Activated T-helper 1 cell treated with anti-CD3 and anti-CD28 coated beads, Interleukin-2, amount 50 U/mL, for 16 hours (primary cell): Measurements from ENCODE around the gene NAXD.
A peak's percentile ranks its signal among the peaks of the same experiment; 100 is the strongest.
"Not testable (repeated sequence)": the region's sequence is repeated elsewhere in the genome, so short reads cannot be mapped to it uniquely, and the experiment has no call there.

Source experiments
- DNase-seq, 2 donors: peaks; one replicate each; pipeline ENCODE4 v3.0.0-alpha.2; 2020; ENCODE audit warnings: low read depth in 1 of 2, low spot score in 1 of 2

Gene NAXD

DNA sequence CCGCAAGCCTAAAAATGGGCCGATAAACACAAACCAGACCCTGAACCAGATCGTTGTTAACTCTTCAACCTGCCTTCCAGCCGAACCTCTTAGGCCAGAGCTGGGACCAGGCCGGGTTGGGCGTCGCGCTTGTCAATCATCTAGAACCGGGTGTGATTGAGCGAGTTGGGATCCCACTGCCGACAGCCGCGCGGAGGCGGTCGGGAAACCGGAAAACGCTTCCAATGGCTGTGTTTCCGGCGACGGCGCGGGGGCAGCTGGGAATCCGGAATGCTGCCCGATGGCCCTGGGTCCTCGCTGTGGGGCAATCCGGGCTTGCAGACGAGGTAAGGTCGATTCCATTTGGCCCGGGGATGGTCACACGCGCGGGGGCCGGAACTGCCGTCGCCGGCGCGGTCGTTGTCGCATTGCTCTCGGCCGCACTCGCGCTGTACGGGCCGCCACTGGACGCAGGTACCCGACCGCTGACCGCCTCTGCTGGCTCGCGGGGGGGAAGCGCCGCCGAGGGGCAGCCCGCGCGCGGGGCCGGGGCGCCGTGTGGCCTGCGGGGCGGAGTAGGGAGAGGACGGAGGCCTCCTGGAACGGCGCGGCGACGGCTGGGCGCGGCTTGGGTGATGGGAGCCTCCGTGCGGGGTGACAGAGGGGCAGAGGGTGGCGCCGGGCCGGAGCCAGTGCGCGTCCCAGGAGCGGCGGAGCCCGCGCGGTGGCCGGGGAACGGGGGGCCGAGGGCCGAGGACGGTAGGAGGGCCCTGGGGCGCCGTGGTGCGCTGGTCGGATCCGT, at the start of gene NAXD:
NAXD (plus strand) TSS at position 224 of the 781 bp plus-strand sequence; CDS start at position 281, 57 bp downstream.
- DNase-seq = peak; percentile 52

- no peak for DNase-seq
These were observed 49.2 kb upstream of the NAXD start for GRCh38 chr13:110566171-110566570.

- DNase-seq = no peak
These were observed 46.7 kb upstream of the NAXD start for GRCh38 chr13:110568612-110569011.

DNA sequence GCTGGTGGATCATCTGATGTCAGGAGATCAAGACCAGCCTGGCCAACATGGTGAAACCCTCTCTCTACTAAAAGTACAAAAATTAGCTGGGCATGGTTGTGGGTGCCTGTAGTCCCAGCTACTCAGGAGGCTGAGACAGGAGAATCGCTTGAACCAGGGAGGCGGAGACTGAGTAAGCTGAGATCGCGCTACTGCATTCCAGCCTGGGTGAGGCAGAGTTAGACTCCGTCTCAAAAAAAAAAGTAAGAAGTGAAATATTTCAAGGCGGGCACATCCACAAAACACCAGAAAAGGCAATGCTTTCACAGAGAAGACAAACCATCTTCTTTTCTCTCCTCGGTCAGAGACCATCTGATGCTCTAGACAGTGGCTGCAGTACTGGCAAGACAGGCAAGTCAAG, 45.4 kb upstream of the NAXD start:
- DNase-seq = not testable (repeated sequence)

- DNase-seq = no peak
These were observed 44.5 kb upstream of the NAXD start for GRCh38 chr13:110570886-110571285.

DNA sequence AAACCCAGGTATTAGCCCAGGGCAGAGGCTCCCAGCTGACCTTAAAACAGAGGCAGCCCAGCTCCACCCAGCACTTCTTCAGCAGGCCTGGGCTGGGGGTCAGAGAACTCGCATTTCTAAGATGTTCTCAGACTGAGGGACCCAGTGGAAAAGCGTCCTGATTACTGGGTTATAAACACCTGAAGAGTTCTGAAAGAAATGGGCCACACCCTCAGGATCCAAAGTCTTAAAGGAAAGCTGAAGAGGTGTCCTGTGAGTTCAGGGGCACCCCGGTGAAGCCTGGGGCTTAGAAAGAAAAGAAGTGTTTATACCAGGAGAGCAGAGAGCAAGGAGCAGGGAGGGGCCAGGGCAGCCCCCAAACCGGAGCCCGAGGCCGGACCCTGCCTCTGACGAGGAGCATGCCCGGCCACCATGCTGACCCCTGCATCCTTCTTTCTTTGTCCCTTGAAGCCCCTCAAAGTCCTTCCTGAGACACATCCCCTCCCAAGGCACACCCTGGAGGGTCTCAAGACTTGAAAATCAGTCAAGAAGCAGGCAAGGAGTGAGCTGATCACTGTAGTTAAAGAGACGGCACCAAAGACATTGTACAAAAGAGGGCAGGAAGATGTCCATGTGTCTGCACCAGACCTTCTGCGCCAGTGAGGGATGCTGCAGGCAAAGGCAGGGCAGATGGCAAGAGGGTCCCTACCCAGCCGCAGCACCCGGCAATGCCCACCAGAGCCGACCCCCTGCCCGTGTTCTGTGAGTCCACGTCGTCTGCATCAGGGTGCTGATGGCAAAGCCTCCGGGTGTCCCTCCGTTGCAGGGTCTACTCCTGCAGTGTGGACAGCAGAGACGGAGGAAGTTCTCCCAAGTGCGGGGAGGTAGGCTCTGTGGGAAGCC, 43.2 kb upstream of the NAXD start:
- DNase-seq = no peak

DNA sequence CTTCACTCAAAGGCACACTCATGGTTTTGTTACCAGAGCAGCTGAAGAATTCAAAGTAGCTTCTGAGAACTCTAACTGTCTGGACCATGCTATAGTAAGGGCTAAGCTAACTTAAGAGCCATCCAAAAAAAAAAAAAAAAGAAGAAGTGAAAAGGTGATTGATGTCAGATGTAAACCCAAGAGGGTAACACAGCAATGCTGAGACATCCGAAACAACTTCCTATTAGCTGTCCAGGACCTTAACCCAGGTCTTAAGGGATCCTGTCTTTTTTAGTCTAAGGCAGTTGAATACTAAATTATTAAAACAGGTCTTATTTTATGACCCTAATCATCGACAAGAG, 42.6 kb upstream of the NAXD start:
- no peak for DNase-seq

DNA sequence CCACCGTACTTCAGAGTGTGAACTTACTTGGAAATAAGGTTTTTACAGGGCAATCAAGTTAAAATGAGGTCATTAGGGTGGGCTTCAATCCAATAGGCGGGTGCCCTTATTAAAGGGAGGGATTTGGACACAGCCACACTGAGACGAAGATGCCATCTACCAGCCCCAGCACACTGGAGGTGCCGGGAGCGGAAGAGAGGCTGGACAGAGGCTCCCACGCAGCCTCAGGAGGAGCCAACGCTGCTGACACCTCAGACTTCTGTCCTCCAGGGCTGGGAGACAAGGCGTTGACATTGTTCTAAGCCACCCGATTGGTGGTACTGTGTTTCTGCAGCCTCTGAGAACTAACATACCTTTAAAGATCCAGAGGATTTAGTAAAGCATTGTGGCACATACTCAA, 41.2 kb upstream of the NAXD start:
- no peak for DNase-seq

DNA sequence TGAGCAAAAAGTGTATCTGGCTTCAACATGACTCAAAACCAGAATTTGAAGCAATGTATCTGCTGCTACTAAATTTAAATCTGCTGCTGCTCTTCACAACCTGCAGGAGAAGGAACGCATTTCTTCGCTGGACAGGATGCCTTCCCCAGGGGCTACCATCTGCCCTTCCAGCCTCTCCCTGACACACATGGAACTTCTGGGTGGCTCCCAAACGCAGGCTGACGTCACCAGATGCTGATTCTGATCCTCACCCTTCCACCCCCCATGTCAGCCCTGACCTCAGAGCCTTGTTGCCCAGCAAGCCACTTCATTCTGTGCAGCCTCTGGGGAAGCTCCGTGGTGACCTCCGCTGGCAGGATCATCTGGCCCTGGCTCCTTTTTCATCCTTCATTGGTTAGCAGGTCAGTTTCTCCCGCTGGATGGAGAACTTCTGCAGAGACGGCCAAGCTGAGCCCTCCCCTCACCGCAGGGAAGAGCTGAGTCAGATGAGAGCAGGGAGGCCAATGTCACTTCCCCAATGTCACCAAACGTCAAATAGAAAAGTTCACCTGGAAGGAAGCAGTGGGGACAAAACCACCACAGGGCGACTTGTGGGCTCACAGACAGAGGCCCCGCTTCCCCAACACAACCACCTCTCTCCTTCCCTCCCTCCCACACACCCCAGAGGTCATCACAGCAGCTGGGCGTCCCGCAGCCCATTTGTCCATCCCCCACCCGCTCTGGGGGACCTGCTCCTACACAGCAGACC, 39.8 kb upstream of the NAXD start:
- DNase-seq = no peak

DNA sequence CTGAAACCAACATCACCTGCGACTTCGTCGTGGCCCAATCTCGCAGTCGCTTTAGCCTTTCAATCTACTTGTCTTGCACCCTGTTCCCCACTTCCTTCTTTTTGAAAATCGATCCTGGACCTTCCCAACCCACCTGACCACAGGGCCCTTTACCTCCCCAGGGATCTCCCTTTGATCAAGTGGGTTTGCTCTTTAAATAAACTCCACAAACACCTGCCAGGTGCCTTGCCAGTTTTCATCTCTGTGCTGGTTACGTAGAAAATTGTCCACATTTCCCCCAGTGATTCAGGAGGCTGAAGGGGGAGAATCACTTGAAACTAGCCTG, 39.3 kb upstream of the NAXD start:
- DNase-seq = no peak

GRCh38 chr13:110576736-110577476, 38.4 kb upstream of the NAXD start:
- no peak for DNase-seq

DNA sequence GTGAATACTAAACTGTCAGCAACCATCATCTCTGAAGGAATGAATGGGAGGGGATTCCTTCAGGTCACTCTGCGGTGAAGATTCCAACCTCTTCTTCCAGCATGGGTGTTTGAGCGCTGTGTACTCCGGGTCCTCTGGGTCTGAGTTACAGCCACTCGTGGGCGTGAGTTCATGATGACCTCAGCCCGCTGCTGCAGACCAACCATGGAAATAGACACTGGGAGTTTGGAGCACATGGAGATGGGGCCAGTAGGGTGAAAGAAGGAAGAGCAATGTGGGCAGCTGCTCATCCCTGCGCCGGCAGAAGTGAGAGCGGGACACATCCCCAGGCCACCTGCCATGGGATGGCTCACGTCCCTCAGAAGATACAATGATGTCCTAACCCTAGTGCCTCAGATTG, 37.0 kb upstream of the NAXD start:
- DNase-seq = no peak

- no peak for DNase-seq
These were observed 34.5 kb upstream of the NAXD start for GRCh38 chr13:110580800-110581199.

- DNase-seq = no peak
These were observed 33.7 kb upstream of the NAXD start for GRCh38 chr13:110581506-110582185.

DNA sequence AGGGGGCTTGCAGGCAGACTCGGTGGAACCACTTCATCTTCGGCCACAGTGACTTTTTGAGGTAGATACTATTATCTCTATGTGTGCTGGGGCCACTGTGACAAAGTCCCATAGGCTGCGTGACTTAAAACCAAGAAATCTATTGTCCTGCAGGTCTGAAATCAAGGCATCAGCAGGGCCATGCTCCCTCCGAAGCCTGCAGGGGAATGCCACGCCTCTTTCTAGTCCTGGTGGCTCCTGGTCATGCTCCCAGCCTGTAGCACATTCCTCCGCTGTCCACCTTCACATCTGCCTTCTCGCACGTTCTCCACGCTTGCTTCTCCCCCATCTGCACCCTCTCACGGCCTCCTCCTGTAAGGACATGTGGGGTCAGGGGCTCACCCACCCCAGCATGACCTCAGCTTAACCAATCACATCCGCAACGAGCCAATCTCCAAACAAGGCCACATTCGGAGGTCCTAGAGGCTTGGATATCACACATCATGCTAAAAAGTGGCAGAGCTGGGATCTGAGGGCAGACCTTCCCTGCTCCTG, 32.9 kb upstream of the NAXD start:
- no peak for DNase-seq

- DNase-seq = no peak
These were observed 32.0 kb upstream of the NAXD start for GRCh38 chr13:110583178-110583865.

GRCh38 chr13:110589793-110590390, 25.5 kb upstream of the NAXD start:
- DNase-seq = no peak

- no peak for DNase-seq
These were observed 24.8 kb upstream of the NAXD start for GRCh38 chr13:110590577-110590976.

DNA sequence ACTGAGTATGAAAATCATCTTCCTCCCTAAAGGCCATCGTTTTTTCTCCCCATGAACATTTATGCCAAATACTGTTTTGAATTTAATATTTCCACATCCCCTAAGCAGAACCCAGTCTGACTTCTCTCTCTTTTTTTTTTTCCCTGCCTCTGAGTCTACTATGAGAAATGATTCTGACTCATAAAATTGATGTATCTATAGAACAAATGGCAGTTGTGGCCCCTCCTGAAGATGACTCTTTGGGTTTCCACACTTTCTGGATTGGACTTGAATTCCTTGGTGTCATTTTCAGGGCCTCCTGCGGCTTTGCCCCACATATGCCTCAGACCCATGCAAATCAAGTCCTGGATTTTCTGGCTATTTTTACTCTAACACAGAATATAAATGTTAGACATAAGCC, 22.7 kb upstream of the NAXD start:
- DNase-seq = no peak
